Pancreas (tissue), 10 donors: Measurements from ENCODE around the gene DIPK2A. TPM values are rescaled to one million over a fixed set of nuclear protein-coding genes. Genes with fewer than 3 reads are reported as not detected.
A peak's percentile ranks its signal among the peaks of the same experiment; 100 is the strongest.

Source experiments
- ATAC-seq, 4 donors: fragments of 200-7000 bp; cut with Tn5 transposase; one replicate each; pipeline versions ENCODE4 v1.8.0 to v1.9.1; 2020; ENCODE audit warnings: mild to moderate bottlenecking in 4 of 4, moderate library complexity in 4 of 4
- DNase-seq, 6 donors: peaks; one replicate each; pipeline ENCODE4 v3.0.0-alpha.2; 2020
- FAIRE-seq: peaks from 2 replicates; lab custom pipeline; 2012; peaks lifted over from hg19 to GRCh38; lab: Jason Lieb, UNC
- H3K27ac ChIP-seq, 4 donors: fragments of 200-600 bp; sonication (generic); 1 replicate in 3 of 4; 2 replicates in 1 of 4; pipeline versions ENCODE4 v1.5.0 to v1.8.0; 2020
- H3K27me3 ChIP-seq, 4 donors: fragments of 200-600 bp; one replicate each; pipeline ENCODE4 v1.8.0; 2021
- H3K36me3 ChIP-seq, 3 donors: fragments of 200-600 bp; sonication (generic) in 1 of 3; one replicate each; pipeline versions ENCODE4 v1.5.0 to v1.8.0; 2020 to 2021
- H3K4me1 ChIP-seq, 3 donors: fragments of 200-600 bp; one replicate each; pipeline ENCODE4 v1.8.0; 2021
- H3K4me3 ChIP-seq, 4 donors: fragments of 200-600 bp; sonication (generic) in 2 of 4; one replicate each; pipeline versions ENCODE4 v1.5.0 to v1.8.0; 2020 to 2021
- H3K9me3 ChIP-seq, 4 donors: fragments of 200-600 bp; one replicate each; pipeline ENCODE4 v1.8.0; 2021
- CTCF ChIP-seq, 4 donors: fragments of 200-600 bp; sonication (generic) in 3 of 4; IDR thresholded peaks; one replicate each; pipeline versions ENCODE4 v1.5.0 to v1.8.0; 2021; ENCODE audit warnings: antibody characterized with exemption in 4 of 4
- WGBS, 2 donors: extraction: QIAGEN DNeasy Blood & Tissue Kit; methylation state at CpG; one replicate each; pipeline ENCODE4 v1.1.7; 2013; 5-methylcytosine and 5-hydroxymethylcytosine counted together
- intact Hi-C, 3 donors: fragments of 100-400 bp; cut with DNase I; formaldehyde crosslinking; loops; one replicate each; pipeline versions ENCODE4 v1.11.1 to v1.14.2; 2022
- polyA plus RNA-seq, 2 donors: library from polyadenylated mRNA; stranded (reverse); fragments of 200-250 nt; gene quantifications; one replicate each; pipeline ENCODE4 v1.2.3, GENCODE V29; 2013
- total RNA-seq, 6 donors: library from RNA; stranded (reverse); fragmentation: NEBNext Ultra II Directional in 4 of 6; extraction: Animal tissue kit (Norgen Biotek cat#: 25700) in 4 of 6; gene quantifications; one replicate each; pipeline versions ENCODE4 v1.2.1 to v1.2.4, GENCODE V29; 2021 to 2023
- donor health status: healthy with polysubstance abuse.
- donor health status: DM: no; HTN: no; CAD: no; lungs with moderate emphysema.
- donor health status: DM: no; HTN: no; CAD: no.
- donor health status: control.
- donor health status: control.
- donor health status: Bipolar disorder and iron deficiency.
- donor health status: DM: yes; HTN: yes; CAD: no.
- donor health status: DM: no; HTN: no; CAD: no.
- donor health status: DM: no; HTN: no; CAD: no.
- donor health status: DM: yes; HTN: yes; CAD: no.

DIPK2A gene
- total and polyA plus RNA-seq, 8 donors, result 1.6 to 11.2 (median 4.3) TPM

GRCh38 chr3:143973259-143974021 lies 1.8 kb downstream of the DIPK2A start:
- 1% methylated on average over 28 of the region's 28 CpGs for WGBS, 2 donors
- FAIRE-seq, result no peak

GRCh38 chr3:143974271-143975238 lies 2.9 kb downstream of the DIPK2A start:
- no peak for TF ChIP-seq CTCF (IDR thresholded peaks at IDR 0.05)
- Histone ChIP-seq H3K4me3 (peak overlapping the region in 2 of 4 donors; percentile 74 to 82), H3K4me1 (peaks cover 0 to 37% (median 29%) of the 10 kb centered on the region in 3 donors), H3K9me3 (no peaks in the 10 kb centered on the region), H3K27me3 (no peaks in the 10 kb centered on the region), H3K27ac (peak overlapping the region in 2 of 4 donors; percentile 96 to 97), H3K36me3 (no peaks in the 10 kb centered on the region)
- WGBS, 2 donors, result 25 to 26% methylated on average over 6 of the region's 6 CpGs
- DNase-seq (no peak), FAIRE-seq (no peak), ATAC-seq (no peak)
- intact Hi-C loops, result no loop called here

More at GRCh38 chr3:143973259-143974021, 1.8 kb downstream of the DIPK2A start:
- H3K9me3 ChIP-seq, result no peaks in the 10 kb centered on the region
- TF ChIP-seq CTCF (IDR thresholded peaks at IDR 0.05), result no peak
- no peaks in the 10 kb centered on the region for H3K27me3 ChIP-seq
- intact Hi-C loops, result no loop called here
- H3K4me3 ChIP-seq, result peak overlapping the region; percentile 74 to 89 (median 81)
- peak overlapping the region; percentile 87 to 97 (median 96) for H3K27ac ChIP-seq
- DNase-seq (peak in 2 of 6 donors; percentile 11 to 39), ATAC-seq (peak; percentile 12 to 42 (median 32))
- H3K4me1 ChIP-seq, result peaks cover 0 to 31% (median 29%) of the 10 kb centered on the region in 3 donors
- no peaks in the 10 kb centered on the region for H3K36me3 ChIP-seq

- no peaks in the 10 kb centered on the region for H3K9me3 ChIP-seq
- peak in 2 of 4 donors; percentile 31 to 36 for TF ChIP-seq CTCF (IDR thresholded peaks at IDR 0.05)
- peaks cover 0 to 34% (median 29%) of the 10 kb centered on the region in 3 donors for H3K4me1 ChIP-seq
- H3K27me3 ChIP-seq, result no peaks in the 10 kb centered on the region
- 46% methylated on average over 3 of the region's 3 CpGs for WGBS, 2 donors
- FAIRE-seq (no peak), DNase-seq (no peak), ATAC-seq (no peak)
- no peaks in the 10 kb centered on the region for H3K36me3 ChIP-seq
- no peak overlapping the region for H3K27ac ChIP-seq
- intact Hi-C loops, result no loop called here
- no peak overlapping the region for H3K4me3 ChIP-seq
These were observed 4.0 kb downstream of the DIPK2A start for GRCh38 chr3:143975554-143976152.

- WGBS, 2 donors, result 70 to 75% methylated on average over 4 of the region's 4 CpGs
- H3K4me3 ChIP-seq, result no peak overlapping the region
- H3K4me1 ChIP-seq, result peaks cover 0 to 34% (median 29%) of the 10 kb centered on the region in 3 donors
- H3K36me3 ChIP-seq, result no peaks in the 10 kb centered on the region
- DNase-seq (no peak), ATAC-seq (no peak), FAIRE-seq (no peak)
- H3K9me3 ChIP-seq, result no peaks in the 10 kb centered on the region
- peak overlapping the region in 1 of 4 donors; percentile 0 for H3K27ac ChIP-seq
- intact Hi-C loops, result no loop called here
- no peaks in the 10 kb centered on the region for H3K27me3 ChIP-seq
- TF ChIP-seq CTCF (IDR thresholded peaks at IDR 0.05), result no peak
These were observed 6.0 kb downstream of the DIPK2A start for GRCh38 chr3:143977341-143978262.
